HG03469 (cell line): ENCODE measurements around the gene TAX1BP3.
"Not testable (repeated sequence)": the region's sequence is repeated elsewhere in the genome, so short reads cannot be mapped to it uniquely, and the experiment has no call there.

Experiments used
- ATAC-seq: cut with Tn5 transposase; IDR thresholded peaks from one replicate; pipeline ENCODE4 v1.9.1; 2021; ENCODE audit warnings: mild to moderate bottlenecking, moderate library complexity, moderate number of reproducible peaks; ENCODE audit not compliant: unreplicated experiment

Gene TAX1BP3, protein sequence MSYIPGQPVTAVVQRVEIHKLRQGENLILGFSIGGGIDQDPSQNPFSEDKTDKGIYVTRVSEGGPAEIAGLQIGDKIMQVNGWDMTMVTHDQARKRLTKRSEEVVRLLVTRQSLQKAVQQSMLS

DNA sequence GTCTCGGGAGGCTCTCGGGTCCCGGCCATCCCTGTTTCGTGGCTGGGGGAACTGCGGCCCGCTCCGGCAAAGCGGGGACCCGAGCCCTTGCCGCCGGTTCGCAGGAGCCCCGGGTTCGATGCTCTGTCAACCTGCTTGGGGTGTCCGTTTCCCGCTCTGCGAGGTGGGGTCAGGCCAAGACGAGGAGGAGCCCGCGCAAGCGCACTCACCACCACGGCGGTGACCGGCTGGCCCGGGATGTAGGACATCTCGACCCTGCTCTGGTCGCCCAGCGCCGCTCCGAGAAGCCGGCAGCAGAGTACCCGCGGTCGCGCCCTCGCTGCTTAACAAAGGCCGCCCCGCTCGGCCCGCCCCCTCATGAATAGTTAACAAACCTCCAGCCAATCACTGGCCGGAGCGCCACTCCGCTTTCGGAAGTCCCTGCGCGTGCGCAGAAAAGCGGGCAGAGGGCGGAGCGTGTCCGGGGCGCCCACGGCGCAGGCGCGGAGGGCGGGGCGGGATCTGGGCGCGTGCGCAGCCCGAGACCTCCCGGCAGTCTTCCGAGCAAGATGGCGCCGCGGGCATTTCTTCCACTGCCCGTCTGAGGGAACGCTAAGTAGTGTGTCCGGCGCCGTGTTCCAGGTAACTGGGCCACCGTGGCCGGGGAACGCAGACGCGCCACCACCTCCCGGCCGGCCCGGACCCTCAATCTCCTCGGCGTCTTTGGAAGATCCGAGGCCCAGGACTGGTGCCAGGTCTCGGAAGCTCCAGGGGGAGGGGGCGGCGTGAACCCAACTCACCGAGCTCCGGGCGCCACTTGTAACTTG lies at the start of gene TAX1BP3, which contains the start of gene EMC6:
TSS of gene TAX1BP3 (minus strand) at position 300 of the 806 bp plus-strand sequence. CDS start at position 248, 52 bp downstream.
TSS of gene EMC6 (plus strand) at position 534 of the 806 bp plus-strand sequence. CDS start 335 bp downstream, outside the sequence.
- peak; percentile 72 for ATAC-seq

DNA sequence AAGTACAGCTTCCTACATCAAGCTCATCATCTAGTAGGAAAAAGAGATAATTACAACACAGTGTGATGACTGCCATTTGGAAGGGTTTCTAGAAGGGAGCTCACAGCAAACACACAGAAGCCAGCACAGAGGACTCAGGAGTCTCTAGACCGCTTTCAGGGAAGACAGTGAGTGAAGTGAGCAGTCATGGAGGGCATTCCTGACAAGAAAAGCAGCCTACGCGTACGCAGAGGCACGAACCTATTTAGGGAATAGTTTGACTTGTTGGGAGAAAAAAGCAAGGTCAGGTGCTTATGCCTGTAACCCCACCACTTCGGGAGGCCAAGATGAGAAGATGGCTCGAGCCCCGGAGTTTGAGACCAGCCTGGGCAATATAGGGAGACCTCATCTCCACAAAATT lies 46.9 kb upstream of the TAX1BP3 start:
- no peak for ATAC-seq

DNA sequence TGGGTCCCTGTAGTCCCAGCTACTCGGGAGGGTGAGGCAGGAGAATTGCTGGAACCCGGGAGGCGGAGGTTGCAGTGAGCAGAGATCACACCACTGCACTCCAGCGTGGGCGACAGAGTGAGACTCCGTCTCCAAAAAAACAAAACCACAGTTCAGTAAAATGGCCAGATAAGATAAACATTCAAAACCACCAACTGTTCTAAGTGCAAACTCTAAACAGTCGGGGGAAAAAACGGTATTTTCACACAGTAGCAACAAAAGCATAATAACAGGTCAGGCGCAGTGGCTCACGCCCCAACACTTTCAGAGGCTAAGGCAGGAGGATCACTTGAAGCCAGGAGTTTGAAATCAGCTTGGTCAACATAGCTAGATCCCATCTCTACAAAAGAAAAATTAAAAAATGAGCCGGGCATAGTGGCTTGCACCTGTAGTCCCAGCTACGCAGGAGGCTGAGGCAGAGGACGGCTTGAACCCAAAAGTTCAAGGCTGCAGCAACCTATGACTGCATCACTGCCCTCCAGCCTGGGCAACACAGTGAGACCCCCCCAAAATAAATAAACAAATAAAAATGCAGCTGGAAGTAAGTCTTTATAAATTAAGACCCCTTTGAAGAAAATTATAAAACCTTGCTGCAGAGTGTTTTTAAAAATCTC lies 44.6 kb upstream of the TAX1BP3 start:
- no peak for ATAC-seq

DNA sequence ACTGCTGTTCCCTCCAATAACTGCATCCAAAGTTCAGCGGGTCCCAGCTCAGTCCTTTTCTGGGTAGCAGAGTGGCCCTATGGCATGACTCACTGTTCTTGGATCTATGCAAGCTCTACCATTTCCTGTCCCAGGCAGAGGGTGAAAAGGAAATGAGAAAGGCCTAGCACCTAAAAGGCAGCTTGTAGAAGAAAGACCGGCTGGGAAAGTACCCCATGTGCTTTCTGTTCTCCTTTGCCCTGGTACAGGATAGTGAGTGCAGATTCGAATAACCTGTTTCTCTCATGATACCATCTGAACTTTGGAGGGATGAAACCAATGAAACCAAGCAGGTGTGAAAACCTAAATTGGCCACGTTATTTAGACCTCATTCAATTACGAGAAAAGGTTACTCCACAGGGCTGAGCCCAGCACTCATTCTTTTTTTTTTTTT lies 42.6 kb upstream of the TAX1BP3 start:
- peak; percentile 85 for ATAC-seq

DNA sequence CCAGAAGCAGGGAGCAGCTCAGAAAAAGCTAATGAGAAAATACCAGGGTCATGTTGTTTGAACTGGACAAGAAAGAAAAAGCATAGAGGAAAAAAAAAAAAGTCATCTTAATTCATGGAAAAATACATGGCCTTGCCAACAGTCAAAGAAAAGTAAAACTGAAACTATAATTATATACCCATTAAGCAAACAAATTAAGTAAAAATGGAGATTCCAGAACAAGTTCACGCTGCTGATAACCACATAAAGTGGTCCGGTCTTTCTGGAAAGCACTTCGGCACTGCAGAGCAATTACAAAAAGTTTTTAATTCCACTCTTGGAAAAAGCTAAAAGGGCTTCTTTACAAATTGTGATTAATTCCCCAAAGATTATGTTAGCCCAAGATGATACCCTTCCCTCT lies 40.0 kb upstream of the TAX1BP3 start:
- ATAC-seq: no peak

DNA sequence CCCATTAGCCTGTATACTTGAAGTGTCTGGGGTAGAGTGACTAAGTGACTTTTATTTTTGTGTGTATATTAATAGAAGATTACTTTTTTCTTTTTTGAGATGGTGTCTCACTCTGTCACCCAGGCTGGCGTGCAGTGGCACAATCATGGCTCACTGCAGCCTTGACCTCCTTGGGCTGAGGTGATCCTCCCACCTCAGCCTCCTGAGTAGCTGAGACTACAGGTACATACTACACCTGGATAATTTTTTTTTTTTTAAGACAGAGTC lies 37.3 kb upstream of the TAX1BP3 start:
- ATAC-seq: not testable (repeated sequence)

DNA sequence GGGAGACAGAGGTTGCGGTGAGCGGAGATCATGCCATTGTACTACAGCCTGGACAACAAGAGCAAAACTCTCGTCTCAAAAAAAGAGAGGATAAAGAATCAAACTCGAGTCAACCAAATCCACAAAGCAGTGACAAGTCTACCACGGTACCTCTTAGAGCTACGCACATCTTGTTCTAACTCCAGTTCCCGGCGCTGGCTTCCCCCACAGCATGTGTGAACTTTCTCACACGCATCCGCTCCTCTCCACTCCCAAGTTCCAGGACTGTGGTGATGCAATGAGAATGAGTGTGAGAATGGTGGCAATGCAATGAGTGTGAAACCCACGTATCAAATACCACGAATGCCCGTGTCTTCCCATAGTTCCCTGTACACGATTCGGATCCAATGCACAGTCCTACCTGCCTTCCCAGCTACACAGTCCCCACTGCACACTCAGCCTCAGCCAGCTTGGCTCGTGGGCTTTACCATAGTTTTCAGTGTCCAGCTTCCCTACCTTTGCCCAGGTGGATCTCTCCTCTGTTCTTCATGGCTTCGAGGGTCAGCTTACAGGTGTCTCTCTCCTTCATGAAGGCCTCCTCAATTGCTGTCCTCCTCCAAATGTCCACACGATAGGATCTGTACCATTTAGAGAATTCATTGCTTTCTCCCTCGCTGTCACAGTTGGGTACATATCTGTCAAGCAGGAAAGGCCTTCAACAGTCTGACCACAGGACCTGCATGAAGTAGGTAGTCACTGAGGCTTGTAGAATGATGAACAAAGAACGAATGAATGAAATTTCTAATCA lies 36.7 kb upstream of the TAX1BP3 start:
- ATAC-seq: no peak

DNA sequence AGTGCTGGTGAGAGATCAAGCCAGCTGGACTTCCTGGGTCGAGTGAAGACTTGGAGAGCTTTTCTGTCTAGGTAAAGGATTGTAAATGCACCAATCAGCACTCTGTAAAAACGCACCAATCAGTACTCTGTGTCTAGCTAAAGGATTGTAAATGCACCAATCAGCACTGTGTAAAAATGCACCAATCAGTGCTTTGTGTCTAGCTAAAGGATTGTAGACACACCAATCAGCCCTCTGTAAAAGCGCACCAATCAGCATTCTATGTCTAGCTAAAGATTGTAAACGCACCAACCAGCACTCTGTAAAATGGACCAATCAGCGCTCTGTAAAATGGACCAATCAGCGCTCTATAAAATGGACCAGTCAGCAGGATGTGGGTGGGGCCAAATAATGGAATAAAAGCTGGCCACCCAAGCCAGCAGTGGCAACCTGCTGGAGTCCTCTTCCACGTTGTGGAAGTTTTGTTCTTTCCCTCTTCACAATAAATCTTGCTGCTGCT lies 33.7 kb upstream of the TAX1BP3 start:
- ATAC-seq: not testable (repeated sequence)

DNA sequence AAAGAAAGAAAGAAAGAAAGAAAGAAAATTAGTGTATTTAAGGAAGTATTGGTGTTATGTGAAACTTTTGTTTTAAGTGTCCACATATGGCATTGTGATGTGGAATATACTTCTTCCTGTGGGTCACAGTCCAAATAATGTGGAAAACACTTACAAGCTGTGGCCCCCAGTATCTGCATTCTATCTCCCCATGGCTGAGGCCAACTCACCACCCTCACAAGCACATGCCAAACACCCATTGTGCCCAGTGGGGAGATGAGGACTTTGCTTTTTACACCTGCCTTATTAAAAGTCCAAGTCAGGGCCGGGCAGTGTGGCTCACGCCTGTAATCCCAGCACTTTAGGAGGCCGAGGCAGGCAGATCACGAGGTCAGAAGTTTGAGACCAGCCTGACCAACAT lies 31.6 kb upstream of the TAX1BP3 start:
- no peak for ATAC-seq

DNA sequence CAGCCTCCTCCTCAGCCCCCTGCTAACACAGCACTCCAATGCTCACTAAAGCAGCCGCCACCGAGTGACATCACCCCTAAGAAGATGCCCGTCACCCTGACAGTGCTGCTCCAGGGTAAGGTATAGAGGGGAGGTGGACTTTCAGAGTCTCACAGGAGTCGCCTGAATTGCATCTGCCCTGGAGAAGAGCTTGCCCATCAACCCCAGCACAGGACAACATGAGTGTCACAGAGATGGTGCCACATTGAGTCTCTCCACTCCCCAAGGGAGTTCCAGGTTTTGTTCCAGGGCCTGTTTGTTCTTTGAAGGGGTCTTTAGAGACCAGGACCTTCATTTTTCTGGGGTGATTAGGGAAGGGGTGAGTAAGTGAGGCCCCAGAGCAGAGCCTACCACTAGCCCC lies 29.8 kb upstream of the TAX1BP3 start:
- ATAC-seq: no peak

DNA sequence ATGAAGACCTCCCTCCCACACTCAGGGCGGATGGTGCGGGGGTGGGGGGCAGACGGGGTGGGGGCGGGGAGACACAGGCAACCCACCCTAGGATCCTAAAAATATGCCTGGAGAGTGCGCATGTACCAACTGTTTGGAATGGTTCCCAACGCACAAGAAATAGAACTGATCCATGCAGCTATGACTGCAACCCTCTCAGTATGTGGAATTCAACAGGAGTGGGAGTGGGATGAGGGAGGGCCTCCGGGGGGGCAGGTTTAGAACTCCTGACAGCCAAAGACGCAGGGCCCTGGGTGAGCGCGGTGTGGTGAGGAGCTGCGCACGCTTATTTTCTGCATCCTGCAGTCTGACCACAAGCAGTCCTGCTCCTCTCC lies 28.7 kb upstream of the TAX1BP3 start:
- ATAC-seq: no peak

DNA sequence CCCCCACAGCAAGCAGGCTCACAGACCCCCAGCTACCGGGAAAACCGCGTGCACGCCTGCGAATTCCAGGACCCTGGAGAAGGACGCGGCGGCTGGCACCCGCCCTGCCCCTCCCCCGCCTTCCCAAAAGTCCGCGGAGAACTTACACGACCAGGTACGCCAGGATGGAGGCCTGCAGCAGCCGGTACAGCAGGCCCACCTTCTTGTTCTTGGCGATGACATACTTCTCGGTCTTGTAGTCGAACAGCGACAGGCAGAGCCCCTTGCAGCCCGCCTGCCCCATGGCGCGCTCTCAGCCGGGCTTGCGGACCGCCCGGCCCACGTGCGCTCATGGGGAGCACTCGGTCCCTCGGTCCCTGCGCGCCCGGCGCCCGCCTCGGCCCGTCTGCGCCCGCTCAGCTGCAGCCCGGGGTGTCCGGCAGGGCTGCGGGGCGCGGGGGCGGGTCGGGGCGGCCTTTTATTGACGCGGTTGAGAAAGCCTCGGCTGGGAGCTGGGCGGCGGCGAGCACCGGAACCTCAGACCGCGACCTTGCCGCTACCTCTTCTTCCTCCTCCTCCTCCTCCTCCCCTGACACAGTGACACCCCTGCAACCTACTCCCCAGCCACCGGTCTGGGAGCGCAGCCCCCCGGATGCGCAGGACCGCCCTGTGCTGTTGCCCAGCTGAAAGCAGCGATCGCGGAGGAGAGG lies 27.5 kb upstream of the TAX1BP3 start, which contains the start of gene P2RX5:
TSS of gene P2RX5 (minus strand) at position 433 of the 689 bp plus-strand sequence. CDS start at position 283, 150 bp downstream.
- ATAC-seq: no peak

DNA sequence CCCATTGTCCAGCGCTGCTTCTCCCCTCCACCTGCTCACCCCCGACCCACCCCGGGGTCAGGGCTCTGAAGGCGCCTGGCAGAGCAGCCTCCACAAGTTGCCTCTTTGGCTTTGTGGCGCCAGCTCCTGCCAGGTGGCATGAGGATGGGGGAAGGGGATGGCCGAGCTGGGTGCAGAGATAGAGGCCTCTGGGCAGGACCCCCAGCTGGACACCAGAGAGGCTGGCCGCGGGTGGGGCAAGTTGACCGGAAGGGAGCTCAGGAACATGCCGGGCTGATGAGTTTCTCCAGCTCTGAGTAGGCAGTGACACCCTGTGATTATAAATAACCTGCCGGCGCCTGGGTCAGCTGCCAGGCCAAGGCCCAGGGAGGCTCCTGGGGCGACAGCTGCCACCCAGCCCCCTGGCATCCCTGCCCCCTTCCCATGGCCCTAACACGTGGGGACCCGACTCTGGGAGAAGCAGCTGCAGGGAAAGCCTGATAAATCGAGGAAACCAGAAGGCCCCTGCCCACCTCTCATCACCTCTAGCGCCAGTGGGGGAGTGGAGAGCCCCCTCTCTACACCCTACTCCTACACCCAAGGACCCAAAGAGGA lies 26.8 kb upstream of the TAX1BP3 start:
- no peak for ATAC-seq

DNA sequence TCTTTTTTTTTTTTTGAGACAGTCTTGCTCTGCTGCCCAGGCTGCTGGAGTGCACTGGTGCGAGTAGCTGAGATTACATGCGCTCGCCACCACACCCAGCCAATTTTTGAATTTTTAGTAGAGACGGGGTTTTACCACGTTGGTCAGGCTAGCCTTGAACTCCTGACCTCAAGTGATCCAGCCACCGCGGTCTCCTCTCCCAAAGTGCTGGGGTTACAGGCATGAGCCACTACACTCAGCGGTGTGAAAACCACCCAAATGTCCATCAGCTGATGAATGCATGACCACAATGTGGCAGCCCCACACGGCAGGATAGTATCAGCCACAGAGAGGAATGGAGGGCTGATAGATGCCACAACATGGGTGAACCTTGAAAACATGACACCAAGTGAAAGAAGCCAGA lies 25.5 kb upstream of the TAX1BP3 start:
- ATAC-seq: peak; percentile 42

DNA sequence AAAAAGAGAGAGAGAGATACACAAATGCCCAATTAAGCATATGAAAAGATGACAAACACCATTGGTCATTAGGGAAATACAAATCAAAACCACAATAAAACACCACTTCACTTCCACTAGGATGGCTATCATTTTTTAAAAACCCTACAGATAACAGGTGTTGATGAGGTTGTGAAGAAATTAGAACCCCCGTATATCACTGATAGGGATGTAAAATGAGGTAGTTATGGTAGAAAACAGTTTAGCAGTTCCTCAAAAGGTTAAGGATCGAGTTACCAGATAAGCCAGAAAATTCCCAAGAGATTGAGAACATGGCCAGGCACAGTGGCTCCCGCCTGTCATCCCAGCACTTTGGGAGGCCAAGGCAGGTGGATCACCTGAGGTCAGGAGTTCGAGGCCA lies 24.8 kb upstream of the TAX1BP3 start:
- ATAC-seq: no peak

DNA sequence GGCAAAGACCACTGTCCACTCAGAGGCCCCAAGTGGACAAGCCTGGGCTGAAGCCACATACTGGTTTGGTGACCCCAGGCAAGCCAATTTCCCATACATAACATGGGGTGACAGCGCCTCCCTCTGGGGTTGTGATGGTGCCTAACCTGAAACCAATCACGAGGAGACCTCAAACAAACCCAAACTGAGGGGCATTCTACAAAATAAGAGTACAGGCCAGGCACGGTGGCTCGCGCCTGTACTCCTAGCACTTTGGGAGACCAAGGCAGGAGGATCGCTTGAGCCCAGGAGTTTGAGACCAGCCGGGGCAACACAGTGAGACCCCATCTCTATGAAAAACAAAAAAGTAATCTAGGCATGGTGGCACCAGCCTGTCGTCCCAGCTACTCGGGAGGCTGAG lies 24.0 kb upstream of the TAX1BP3 start:
- no peak for ATAC-seq

DNA sequence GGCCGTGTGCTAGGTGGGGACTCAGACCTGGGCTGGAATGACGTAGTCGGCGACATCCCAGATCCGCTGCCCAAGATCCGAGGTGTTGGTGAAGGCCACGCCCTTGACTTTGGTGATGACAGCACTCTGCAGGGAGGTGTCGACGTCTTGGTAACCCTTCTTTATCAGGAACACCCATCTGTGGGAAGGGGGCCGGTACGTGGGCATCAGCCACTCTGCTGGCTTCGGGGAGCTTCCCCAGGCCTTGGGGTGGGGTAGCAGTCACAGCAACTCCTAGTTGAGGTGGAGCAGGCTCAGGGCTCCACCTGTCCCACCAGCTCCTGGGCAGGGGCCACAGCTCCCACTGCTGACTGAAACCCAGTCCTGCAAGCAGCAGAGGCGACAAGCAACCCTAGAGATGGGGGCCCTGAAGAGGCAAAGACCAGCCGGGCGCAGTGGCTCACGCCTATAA lies 23.3 kb upstream of the TAX1BP3 start:
- ATAC-seq: no peak

DNA sequence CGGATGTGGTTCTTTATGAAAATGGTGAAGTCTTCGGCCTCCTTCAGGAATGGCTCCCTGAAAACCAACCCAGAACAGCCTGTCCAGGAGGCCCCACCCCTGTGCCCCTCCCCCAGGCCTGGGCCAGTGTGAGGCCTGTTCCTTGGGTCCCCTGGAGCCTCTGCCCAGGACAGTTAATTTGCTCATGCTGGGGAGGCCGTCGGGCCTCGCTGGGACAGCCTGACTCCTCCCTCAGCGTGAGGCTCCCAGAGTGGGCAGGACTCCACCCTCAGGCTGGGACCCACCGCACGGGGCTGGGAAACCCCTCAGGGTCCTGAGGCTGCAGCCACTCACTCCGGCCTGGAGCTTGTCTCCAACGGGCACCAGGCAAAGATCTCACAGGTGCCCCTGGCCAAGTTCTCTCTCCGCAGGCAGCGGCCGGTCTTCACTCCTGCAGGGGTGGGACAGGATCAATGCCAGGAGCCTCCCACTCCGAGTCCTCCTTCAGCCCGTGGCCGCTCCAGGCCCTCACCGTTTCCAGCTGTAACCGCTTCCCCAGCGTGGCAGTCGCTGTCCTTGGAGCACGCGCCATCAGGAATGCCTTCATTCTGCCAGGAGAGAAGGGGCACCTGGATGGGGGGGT lies 21.8 kb upstream of the TAX1BP3 start:
- no peak for ATAC-seq

DNA sequence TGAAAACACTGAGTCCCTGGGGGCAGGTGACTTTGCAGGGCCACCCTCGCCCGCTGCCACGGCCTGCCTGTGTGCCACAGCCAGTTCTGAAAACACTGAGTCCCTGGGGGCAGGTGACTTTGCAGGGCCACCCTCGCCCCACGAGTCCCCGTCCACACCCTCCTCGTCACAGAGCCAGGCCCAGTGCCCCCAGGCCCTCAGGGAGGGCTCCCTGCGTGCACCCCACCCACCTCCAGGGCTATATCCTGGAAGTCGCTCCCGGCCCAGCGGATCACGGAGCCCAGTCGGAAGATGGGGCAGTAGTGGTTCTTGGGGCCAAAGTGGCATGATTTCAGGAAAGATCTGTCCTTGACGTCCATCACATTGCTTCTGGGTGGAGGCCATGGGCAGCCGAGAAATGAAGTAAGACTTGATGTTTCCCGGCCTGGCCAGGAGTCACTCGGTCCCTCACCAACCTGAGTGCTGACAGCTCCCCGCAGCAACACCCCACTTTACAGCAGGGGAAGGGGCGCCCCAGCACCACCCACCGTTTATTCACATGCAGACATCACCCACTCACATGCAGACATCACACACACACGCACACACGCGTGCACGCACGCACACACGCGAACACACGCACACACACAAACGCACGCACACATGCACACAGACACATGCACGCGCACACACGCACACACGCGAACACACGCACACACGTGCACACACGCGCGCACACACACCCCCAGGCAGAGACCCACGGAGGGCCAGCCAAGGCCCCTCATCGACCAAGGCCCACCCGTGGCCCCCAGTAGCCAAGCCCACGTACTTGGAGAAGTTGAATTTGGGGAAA lies 21.1 kb upstream of the TAX1BP3 start:
- ATAC-seq: no peak
